ENCODE data around the gene GRIA3.

DNA sequence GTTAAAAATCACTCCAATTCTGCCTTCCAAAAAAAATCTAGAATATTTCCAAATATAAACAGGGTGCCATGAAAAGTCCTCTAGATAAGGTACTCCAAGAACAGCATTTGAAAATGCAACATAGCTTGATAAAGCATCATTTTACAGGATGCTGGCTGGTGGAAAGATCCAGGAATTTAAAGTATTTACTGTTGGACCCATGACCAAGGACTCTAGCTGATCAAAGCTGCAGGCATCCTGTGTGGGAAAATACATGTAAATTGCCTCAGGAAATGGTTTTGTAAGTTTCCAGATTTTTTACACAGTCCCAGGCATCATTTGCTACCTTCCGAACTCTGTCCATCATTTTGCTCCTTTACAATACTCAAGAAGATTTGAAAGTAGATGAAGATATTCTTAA lies 164.4 kb downstream of the GRIA3 start:
- TF ChIP-seq, protein P1, sequence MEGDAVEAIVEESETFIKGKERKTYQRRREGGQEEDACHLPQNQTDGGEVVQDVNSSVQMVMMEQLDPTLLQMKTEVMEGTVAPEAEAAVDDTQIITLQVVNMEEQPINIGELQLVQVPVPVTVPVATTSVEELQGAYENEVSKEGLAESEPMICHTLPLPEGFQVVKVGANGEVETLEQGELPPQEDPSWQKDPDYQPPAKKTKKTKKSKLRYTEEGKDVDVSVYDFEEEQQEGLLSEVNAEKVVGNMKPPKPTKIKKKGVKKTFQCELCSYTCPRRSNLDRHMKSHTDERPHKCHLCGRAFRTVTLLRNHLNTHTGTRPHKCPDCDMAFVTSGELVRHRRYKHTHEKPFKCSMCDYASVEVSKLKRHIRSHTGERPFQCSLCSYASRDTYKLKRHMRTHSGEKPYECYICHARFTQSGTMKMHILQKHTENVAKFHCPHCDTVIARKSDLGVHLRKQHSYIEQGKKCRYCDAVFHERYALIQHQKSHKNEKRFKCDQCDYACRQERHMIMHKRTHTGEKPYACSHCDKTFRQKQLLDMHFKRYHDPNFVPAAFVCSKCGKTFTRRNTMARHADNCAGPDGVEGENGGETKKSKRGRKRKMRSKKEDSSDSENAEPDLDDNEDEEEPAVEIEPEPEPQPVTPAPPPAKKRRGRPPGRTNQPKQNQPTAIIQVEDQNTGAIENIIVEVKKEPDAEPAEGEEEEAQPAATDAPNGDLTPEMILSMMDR (IDR thresholded peaks at IDR 0.05; ENCODE audit: insufficient read depth, low read depth, low read length): no peak
- TF ChIP-seq EZH2 (IDR thresholded peaks at IDR 0.05; ENCODE audit: insufficient read depth, low read length): no peak
